Spleen (tissue), 11 donors: ENCODE measurements around the gene KLHL2. TPM values are rescaled to one million over a fixed set of nuclear protein-coding genes. Genes with fewer than 3 reads are reported as not detected.

Experiments
- DNase-seq: peaks from one replicate; pipeline ENCODE4 v3.0.0-alpha.2; 2020
- H3K27ac ChIP-seq, 8 donors: fragments of 200-600 bp; sonication (generic) in 7 of 8; 1 replicate in 4 of 8; 2 replicates in 4 of 8; pipeline versions ENCODE4 v1.5.0 to v1.8.0; 2016 to 2021; ENCODE audit warnings: inconsistent platforms in 4 of 8, mild to moderate bottlenecking in 4 of 8, moderate library complexity in 1 of 8
- H3K27me3 ChIP-seq, 7 donors: fragments of 200-600 bp; sonication (generic) in 6 of 7; replicated peaks in 1 of 7; 1 replicate in 4 of 7; 2 replicates in 3 of 7; pipeline versions ENCODE4 v1.5.0 to v1.8.0; 2016 to 2021; ENCODE audit warnings: inconsistent platforms in 3 of 7, mild to moderate bottlenecking in 1 of 7
- H3K36me3 ChIP-seq, 6 donors: fragments of 200-600 bp; sonication (generic) in 5 of 6; 1 replicate in 4 of 6; 2 replicates in 2 of 6; pipeline versions ENCODE4 v1.5.0 to v1.8.0; 2016 to 2021; ENCODE audit warnings: inconsistent platforms in 2 of 6
- H3K4me1 ChIP-seq, 6 donors: fragments of 200-600 bp; sonication (generic) in 5 of 6; 1 replicate in 3 of 6; 2 replicates in 3 of 6; pipeline versions ENCODE4 v1.5.0 to v1.8.0; 2016 to 2021; ENCODE audit warnings: inconsistent platforms in 3 of 6
- H3K4me3 ChIP-seq, 8 donors: fragments of 200-600 bp; sonication (generic) in 7 of 8; 1 replicate in 4 of 8; 2 replicates in 4 of 8; pipeline versions ENCODE4 v1.5.0 to v1.8.0; 2016 to 2021; ENCODE audit warnings: inconsistent platforms in 4 of 8, mild to moderate bottlenecking in 4 of 8, moderate library complexity in 2 of 8
- H3K9me3 ChIP-seq, 8 donors: fragments of 200-600 bp; sonication (generic) in 7 of 8; 1 replicate in 4 of 8; 2 replicates in 4 of 8; pipeline versions ENCODE4 v1.5.0 to v1.8.0; 2016 to 2021; ENCODE audit warnings: inconsistent platforms in 4 of 8
- POLR2A ChIP-seq, 3 donors: fragments of 450-650 bp; IDR thresholded peaks; one replicate each; pipeline ENCODE4 v1.5.1; 2017; ENCODE audit warnings: antibody characterized with exemption in 3 of 3, mild to moderate bottlenecking in 1 of 3
- POLR2AphosphoS5 ChIP-seq, 3 donors: sonication (generic); formaldehyde crosslinking; IDR thresholded peaks; one replicate each; pipeline ENCODE4 v1.5.1; 2017; ENCODE audit warnings: antibody characterized with exemption in 3 of 3
- WGBS, 5 donors: extraction: QIAGEN DNeasy Blood & Tissue Kit in 3 of 5; methylation state at CpG; one replicate each; pipeline versions ENCODE4 v1.1.5 to v1.1.7; 2013 to 2018; 5-methylcytosine and 5-hydroxymethylcytosine counted together
- intact Hi-C: fragments of 100-400 bp; cut with DNase I; formaldehyde crosslinking; loops from one replicate; pipeline ENCODE4 v1.15.0; 2023; ENCODE audit warnings: low total_unique reads
- polyA plus RNA-seq, 3 donors: library from polyadenylated mRNA; stranded (reverse); fragments of 200-250 nt; gene quantifications; one replicate each; pipeline ENCODE4 v1.2.1, GENCODE V29; 2013
- total RNA-seq, 7 donors: library from RNA; depleted of rRNA in 3 of 7; stranded (reverse); fragments of >200 nt in 3 of 7; fragmentation: NEBNext Ultra II Directional in 4 of 7; extraction: Animal tissue kit (Norgen Biotek cat#: 25700) in 4 of 7; gene quantifications; one replicate each; pipeline versions ENCODE4 v1.1.0 to v1.2.1, GENCODE V29; 2016 to 2021
- TF ChIP-seq, protein P1 (sequence below), 11 experiments: fragments of 200-600 bp in 7 of 11; fragments of 450-650 bp in 4 of 11; sonication (generic) in 4 of 11; IDR thresholded peaks in 8 of 11; conservative IDR thresholded peaks in 3 of 11; 1 replicate in 7 of 11; 2 replicates in 4 of 11; pipeline versions ENCODE4 v1.4.0 to v1.8.0; 2016 to 2021; ENCODE audit warnings: antibody characterized with exemption in 11 of 11, inconsistent platforms in 4 of 11, mild to moderate bottlenecking in 1 of 11
- donor health status: healthy with polysubstance abuse.
- donor health status: DM: no; HTN: no; CAD: no; lungs with moderate emphysema.
- donor health status: DM: no; HTN: no; CAD: no.
- donor health status: Bipolar disorder and iron deficiency.
- donor health status: healthy.
- donor health status: DM: no; HTN: no; CAD: no.
- donor health status: DM: yes; HTN: yes; CAD: no.

Gene KLHL2
- total and polyA plus RNA-seq, 10 donors: 10.8 to 102 (median 48.5) TPM

DNA sequence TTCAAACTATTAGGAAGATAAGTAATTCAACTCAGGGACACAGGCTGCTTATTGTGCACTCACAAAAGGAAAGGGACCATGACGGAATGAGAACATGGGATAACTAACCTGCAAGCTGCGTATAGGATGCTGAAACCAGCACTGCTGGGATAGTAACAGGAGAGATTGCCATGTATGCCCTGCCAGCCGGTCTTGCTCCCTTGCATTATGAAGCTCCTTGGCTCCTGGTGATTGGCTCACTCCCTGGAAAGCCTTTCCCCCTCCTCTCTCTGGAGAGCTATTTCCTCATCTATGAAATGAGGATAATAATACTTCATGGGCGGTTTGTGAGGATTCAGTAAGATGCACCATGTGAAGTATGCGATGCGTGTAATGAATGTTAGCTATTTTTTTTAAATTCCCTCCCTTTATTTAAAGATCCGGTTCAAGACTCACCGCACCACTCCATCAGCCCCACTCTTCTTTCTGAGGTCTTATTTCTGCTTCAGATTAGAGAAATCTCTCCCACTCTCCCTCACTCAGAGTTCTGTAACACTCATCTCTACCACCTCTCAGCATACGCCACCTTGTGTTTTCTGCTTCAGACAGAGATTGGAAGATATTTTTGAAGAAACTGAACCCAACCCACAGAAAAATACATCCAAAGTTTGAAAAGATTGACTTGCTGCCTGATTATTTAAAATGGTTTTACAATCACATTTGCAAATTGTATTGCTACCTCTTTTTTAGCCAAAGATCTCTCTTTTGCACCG, 138.5 kb downstream of the KLHL2 start:
- no peaks in the 10 kb centered on the region for H3K27me3 ChIP-seq
- intact Hi-C loops: loop anchor here (10.0 kb wide), 1 partner anchor 211 kb away; no protein-coding TSS in a partner anchor
- H3K9me3 ChIP-seq: no peaks in the 10 kb centered on the region
- no peak overlapping the region for H3K4me3 ChIP-seq
- WGBS, 5 donors: 84 to 90% (median 89%) methylated on average over 10 of the region's 10 CpGs
- H3K27ac ChIP-seq: no peak overlapping the region
- H3K4me1 ChIP-seq: no peaks in the 10 kb centered on the region
- no peak for TF ChIP-seq POLR2AphosphoS5 (IDR thresholded peaks at IDR 0.05)
- no peak for TF ChIP-seq POLR2A (IDR thresholded peaks at IDR 0.05)
- TF ChIP-seq, protein P1, sequence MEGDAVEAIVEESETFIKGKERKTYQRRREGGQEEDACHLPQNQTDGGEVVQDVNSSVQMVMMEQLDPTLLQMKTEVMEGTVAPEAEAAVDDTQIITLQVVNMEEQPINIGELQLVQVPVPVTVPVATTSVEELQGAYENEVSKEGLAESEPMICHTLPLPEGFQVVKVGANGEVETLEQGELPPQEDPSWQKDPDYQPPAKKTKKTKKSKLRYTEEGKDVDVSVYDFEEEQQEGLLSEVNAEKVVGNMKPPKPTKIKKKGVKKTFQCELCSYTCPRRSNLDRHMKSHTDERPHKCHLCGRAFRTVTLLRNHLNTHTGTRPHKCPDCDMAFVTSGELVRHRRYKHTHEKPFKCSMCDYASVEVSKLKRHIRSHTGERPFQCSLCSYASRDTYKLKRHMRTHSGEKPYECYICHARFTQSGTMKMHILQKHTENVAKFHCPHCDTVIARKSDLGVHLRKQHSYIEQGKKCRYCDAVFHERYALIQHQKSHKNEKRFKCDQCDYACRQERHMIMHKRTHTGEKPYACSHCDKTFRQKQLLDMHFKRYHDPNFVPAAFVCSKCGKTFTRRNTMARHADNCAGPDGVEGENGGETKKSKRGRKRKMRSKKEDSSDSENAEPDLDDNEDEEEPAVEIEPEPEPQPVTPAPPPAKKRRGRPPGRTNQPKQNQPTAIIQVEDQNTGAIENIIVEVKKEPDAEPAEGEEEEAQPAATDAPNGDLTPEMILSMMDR (IDR thresholded peaks at IDR 0.05 in 8 of 11, conservative IDR thresholded peaks at IDR 0.05 in 3 of 11): no peak
- H3K36me3 ChIP-seq: peaks cover 0 to 34% (median 10%) of the 10 kb centered on the region in 6 donors
- DNase-seq: no peak

DNA sequence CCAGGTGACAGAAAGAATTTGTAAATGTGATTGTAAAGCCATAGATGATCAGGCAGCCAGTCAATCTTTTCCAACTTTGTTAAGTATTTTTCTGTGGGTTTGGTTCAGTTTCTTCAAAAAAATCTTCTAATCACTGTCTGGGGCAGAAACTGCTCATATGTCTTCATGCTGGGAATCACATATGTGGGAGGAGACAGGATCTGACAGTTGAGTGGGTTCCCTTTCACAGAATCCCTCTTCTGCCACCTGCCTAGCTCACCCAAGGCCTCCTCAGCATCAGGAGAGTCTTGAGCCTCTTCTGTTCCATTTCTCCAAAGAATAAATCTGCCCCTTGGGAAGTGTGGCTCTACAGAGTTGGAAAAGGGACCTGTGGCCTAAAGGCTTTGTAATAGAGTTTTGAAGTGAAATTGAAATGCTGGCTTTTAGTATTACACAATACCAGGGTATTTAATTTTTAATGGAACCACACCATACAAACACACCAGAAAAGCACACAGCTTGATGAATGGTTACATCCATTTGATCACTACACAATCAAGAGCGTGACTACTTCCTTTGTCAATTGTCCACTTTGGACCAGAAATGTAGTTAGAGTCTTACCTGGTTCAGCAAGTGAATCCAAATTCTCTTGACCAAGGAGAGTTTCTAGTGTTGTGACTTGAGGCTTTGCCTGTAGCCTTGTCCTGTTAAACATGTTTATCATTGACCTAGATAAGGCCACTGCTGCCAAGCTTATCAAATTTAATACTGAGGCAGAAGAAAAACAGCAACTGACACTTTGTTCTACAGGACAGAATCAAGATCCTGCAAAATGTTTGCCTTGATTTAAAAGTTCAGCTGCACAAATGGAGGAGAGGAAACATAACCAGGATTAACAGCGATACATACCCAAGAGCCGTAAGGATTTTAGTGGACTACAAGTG, 140.5 kb downstream of the KLHL2 start:
- intact Hi-C loops: loop anchor here (10.0 kb wide), 1 partner anchor 213 kb away; no protein-coding TSS in a partner anchor

DNA sequence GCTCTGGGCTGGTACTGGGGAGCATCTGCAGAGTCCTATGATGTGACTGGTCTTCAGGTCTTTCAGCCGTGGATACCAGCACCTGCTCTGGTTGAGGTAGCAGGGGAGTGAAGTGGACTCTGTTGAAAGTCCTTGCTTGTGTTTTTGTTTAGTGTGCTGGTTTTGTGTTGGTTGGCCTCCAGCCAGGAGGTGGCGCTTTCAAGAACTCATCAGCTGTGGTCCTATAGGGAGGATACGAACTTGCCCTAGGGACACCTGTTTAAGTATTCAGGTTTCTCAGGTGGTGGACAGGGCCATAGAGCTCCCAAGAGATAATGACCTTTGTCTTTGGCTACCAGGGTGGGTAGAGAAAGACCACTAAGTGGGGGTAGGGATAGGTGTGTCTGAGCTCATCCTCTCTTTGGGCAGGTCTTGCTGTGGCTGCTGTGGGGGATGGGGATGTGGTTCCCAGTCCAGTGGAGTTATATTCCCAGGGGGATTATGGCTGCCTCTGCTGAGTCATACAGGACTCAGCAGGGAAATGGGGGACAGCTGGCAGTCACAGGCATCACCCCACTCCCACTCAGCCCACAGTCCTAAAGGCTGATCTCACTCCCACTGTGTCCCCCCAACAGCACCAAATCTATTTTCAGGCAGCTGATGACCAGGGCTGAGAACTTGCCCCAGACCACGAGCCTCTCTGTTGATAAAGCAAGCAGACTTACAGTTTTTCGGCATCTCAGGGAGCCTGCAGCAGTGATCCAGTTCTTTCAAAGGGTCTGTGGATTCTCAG, 144.2 kb downstream of the KLHL2 start:
- DNase-seq: no peak
- H3K4me1 ChIP-seq: no peaks in the 10 kb centered on the region
- H3K4me3 ChIP-seq: no peak overlapping the region
- no peaks in the 10 kb centered on the region for H3K27me3 ChIP-seq
- WGBS, 5 donors: 83 to 91% (median 89%) methylated on average over 3 to 5 of the region's 5 CpGs
- no peaks in the 10 kb centered on the region for H3K36me3 ChIP-seq
- intact Hi-C loops: no loop called here
- no peaks in the 10 kb centered on the region for H3K9me3 ChIP-seq
- no peak overlapping the region for H3K27ac ChIP-seq
- TF ChIP-seq POLR2A (IDR thresholded peaks at IDR 0.05): no peak
- TF ChIP-seq, protein P1 (IDR thresholded peaks at IDR 0.05 in 8 of 11, conservative IDR thresholded peaks at IDR 0.05 in 3 of 11): no peak
- TF ChIP-seq POLR2AphosphoS5 (IDR thresholded peaks at IDR 0.05): no peak

More for the DNA sequence above, 140.5 kb downstream of the KLHL2 start:
- H3K4me3 ChIP-seq: no peak overlapping the region
- no peaks in the 10 kb centered on the region for H3K27me3 ChIP-seq
- no peak for TF ChIP-seq POLR2A (IDR thresholded peaks at IDR 0.05)
- TF ChIP-seq, protein P1 (IDR thresholded peaks at IDR 0.05 in 8 of 11, conservative IDR thresholded peaks at IDR 0.05 in 3 of 11): no peak
- no peak for TF ChIP-seq POLR2AphosphoS5 (IDR thresholded peaks at IDR 0.05)
- no peak overlapping the region for H3K27ac ChIP-seq
- WGBS, 5 donors: 77 to 97% (median 83%) methylated on average over 3 of the region's 3 CpGs
- H3K4me1 ChIP-seq: no peaks in the 10 kb centered on the region
- DNase-seq: no peak
- peaks cover 0 to 13% (median 0%) of the 10 kb centered on the region in 6 donors for H3K36me3 ChIP-seq
- no peaks in the 10 kb centered on the region for H3K9me3 ChIP-seq
